Lower leg skin (tissue), 3 donors: ENCODE results near the gene GALNT2.

ENCODE experiments used
- POLR2A ChIP-seq, 2 donors: fragments of 450-650 bp; IDR thresholded peaks; one replicate each; pipeline ENCODE4 v1.6.1; 2016 to 2017; ENCODE audit warnings: antibody characterized with exemption in 2 of 2, mild to moderate bottlenecking in 1 of 2, moderate library complexity in 1 of 2
- TF ChIP-seq, protein P1 (sequence below), 3 donors: fragments of 450-650 bp; IDR thresholded peaks; one replicate each; pipeline ENCODE4 v1.5.1; 2016; ENCODE audit warnings: antibody characterized with exemption in 3 of 3, mild to moderate bottlenecking in 3 of 3, moderate library complexity in 2 of 3

DNA sequence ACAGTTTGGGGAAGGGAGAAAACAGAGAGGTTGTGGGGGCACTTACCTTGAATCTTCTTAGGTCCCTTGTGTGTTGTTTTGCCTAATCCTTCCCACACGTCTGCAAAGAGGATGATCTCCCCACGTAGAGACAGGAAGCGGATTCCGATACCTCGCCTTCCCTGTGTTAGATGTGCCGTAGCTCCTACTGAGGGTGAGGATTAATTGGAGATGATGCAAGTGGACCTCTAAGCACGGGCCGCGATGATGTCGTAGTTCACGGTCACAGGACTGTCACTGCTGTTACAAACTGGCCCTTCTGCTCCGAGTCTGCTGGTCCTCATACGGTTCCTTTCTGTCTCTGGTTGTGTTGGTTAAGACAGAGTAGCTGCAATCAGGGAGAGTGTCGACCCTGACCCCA, 27.7 kb downstream of the GALNT2 start:
- no peak for TF ChIP-seq POLR2A (IDR thresholded peaks at IDR 0.05)
- TF ChIP-seq, protein P1, sequence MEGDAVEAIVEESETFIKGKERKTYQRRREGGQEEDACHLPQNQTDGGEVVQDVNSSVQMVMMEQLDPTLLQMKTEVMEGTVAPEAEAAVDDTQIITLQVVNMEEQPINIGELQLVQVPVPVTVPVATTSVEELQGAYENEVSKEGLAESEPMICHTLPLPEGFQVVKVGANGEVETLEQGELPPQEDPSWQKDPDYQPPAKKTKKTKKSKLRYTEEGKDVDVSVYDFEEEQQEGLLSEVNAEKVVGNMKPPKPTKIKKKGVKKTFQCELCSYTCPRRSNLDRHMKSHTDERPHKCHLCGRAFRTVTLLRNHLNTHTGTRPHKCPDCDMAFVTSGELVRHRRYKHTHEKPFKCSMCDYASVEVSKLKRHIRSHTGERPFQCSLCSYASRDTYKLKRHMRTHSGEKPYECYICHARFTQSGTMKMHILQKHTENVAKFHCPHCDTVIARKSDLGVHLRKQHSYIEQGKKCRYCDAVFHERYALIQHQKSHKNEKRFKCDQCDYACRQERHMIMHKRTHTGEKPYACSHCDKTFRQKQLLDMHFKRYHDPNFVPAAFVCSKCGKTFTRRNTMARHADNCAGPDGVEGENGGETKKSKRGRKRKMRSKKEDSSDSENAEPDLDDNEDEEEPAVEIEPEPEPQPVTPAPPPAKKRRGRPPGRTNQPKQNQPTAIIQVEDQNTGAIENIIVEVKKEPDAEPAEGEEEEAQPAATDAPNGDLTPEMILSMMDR (IDR thresholded peaks at IDR 0.05), result no peak
